ENCODE data around the gene PIM1. TPM values are rescaled to one million over a fixed set of nuclear protein-coding genes. Genes with fewer than 3 reads are reported as not detected.

The PIM1 gene
- total and polyA plus RNA-seq, 9 of the 15 experiments (the other 6 are each of a cell fraction or from before 2014, with no cell fraction given), result 19.0 to 789 (median 212) TPM

DNA sequence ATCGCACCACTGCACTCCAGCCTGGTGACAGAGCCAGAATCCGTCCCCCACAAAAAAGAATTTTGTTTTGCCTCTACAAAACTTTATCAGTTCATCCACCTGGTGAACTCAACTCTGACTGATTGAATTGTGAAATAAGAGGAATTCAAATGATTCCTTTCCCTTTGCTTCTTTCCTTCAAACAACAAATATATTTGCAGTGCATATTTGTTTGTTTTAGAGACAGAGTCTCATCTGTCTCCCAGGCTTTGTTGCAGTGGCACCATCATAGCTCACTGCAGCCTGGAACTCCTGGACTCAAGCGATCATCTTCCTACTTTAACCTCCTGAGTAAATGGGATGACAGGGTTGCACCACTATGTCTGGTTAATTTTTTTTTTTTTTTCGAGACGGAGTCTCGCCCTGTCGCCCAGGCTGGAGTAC lies 23.2 kb upstream of the PIM1 start (continued):
- TF ChIP-seq MAFF (IDR thresholded peaks at IDR 0.05; ENCODE audit: low read length), result no peak
- no peak for TF ChIP-seq PURB (CRISPR knock-in tag; IDR thresholded peaks at IDR 0.05; ENCODE audit: low read depth)
- peak; percentile 44; the same call in 1 of the 2 replicates for TF ChIP-seq SMARCA4 (IDR thresholded peaks at IDR 0.05)
- TF ChIP-seq, protein P1, sequence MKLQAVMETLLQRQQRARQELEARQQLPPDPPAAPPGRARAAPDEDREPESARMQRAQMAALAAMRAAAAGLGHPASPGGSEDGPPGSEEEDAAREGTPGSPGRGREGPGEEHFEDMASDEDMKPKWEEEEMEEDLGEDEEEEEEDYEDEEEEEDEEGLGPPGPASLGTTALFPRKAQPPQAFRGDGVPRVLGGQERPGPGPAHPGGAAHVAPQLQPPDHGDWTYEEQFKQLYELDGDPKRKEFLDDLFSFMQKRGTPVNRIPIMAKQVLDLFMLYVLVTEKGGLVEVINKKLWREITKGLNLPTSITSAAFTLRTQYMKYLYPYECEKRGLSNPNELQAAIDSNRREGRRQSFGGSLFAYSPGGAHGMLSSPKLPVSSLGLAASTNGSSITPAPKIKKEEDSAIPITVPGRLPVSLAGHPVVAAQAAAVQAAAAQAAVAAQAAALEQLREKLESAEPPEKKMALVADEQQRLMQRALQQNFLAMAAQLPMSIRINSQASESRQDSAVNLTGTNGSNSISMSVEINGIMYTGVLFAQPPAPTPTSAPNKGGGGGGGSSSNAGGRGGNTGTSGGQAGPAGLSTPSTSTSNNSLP (IDR thresholded peaks at IDR 0.05; ENCODE audit: borderline replicate concordance, low read depth, low read length), result no peak
- TF ChIP-seq, protein P2, sequence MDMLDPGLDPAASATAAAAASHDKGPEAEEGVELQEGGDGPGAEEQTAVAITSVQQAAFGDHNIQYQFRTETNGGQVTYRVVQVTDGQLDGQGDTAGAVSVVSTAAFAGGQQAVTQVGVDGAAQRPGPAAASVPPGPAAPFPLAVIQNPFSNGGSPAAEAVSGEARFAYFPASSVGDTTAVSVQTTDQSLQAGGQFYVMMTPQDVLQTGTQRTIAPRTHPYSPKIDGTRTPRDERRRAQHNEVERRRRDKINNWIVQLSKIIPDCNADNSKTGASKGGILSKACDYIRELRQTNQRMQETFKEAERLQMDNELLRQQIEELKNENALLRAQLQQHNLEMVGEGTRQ (CRISPR knock-in tag; IDR thresholded peaks at IDR 0.05), result no peak
- no peak for TF ChIP-seq NONO (IDR thresholded peaks at IDR 0.05; ENCODE audit: low read depth in 2 of 2, low read length in 1 of 2)
- TF ChIP-seq SRSF3 (IDR thresholded peaks at IDR 0.05; ENCODE audit: insufficient read depth, low read length), result no peak
- TF ChIP-seq JUNB (CRISPR knock-in tag; conservative IDR thresholded peaks at IDR 0.05), result no peak
- TF ChIP-seq ZNF316 (IDR thresholded peaks at IDR 0.05), result no peak

DNA sequence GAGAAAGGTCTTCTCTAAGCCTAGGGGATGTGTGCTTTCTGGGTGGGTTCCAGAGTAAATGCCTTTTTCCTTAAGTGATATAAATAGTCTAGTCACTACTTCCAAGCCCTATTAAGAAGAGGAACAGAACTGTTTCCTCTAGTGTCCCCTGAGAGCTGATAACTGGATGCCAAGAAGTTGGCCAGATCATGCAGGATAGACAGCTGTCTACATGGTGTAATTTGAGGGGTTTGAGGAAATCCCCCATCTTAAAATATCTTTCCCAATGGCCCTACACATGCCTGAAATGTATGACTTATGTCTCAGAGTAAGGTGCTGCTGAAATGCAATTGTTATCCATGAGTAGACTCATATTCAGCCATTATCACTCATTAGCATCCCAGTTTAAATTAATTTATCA lies 20.2 kb upstream of the PIM1 start:
- Histone ChIP-seq H3K27me3 (ENCODE audit: control insufficient read depth in 2 of 2, insufficient read depth in 2 of 2, low read length in 2 of 2) (no peaks in the 10 kb centered on the region), H3K27ac (ENCODE audit: extremely low read depth, low read depth, low read length) (no peak overlapping the region), H3K4me3 (no peak overlapping the region), H3K9me3 (replicated peaks; ENCODE audit: control insufficient read depth, insufficient read depth, low read depth, low read length) (no peaks in the 10 kb centered on the region), H3K4me2 (ENCODE audit: insufficient read depth, low read length) (no peak overlapping the region), H4K20me1 (replicated peaks; ENCODE audit: control insufficient read depth, insufficient read depth, low read length) (no peaks in the 10 kb centered on the region), H3K4me1 (replicated peaks in 1 of 2; ENCODE audit: control insufficient read depth in 2 of 2, insufficient read depth in 2 of 2, low read length in 2 of 2) (peaks cover 0 to 1% of the 10 kb centered on the region in 2 experiments; a peak in 2 of 5 replicates), H2AFZ (ENCODE audit: low read depth, low read length) (no peak overlapping the region), H3K9me1 (ENCODE audit: control insufficient read depth, insufficient read depth, low read length) (no peaks in the 10 kb centered on the region), H3K79me2 (ENCODE audit: control insufficient read depth, insufficient read depth, low read length) (no peaks in the 10 kb centered on the region), H3K9ac (ENCODE audit: insufficient read depth in 1 of 2, low read depth in 2 of 2, low read length in 2 of 2) (no peak overlapping the region), H3K36me3 (ENCODE audit: control insufficient read depth, insufficient read depth, low read length) (no peaks in the 10 kb centered on the region)
- intact Hi-C loops (cut with micrococcal nuclease), result no loop called here
- ATAC-seq (no peak), FAIRE-seq (no peak), DNase-seq (ENCODE audit: extremely low read depth in 1 of 4, low spot score in 3 of 4) (no peak)
- no peak for TF ChIP-seq NFYB (IDR thresholded peaks at IDR 0.05; ENCODE audit: extremely low read depth, insufficient read length)
- no peak for TF ChIP-seq KLF16 (IDR thresholded peaks at IDR 0.05)
- TF ChIP-seq ZNF551 (CRISPR knock-in tag; IDR thresholded peaks at IDR 0.05), result no peak
- TF ChIP-seq ZNF316 (IDR thresholded peaks at IDR 0.05), result no peak
- TF ChIP-seq ZNF354B (CRISPR knock-in tag; IDR thresholded peaks at IDR 0.05), result no peak
- TF ChIP-seq PHF8 (IDR thresholded peaks at IDR 0.05; ENCODE audit: borderline replicate concordance, low read length), result no peak
- TF ChIP-seq ZNF764 (CRISPR knock-in tag; IDR thresholded peaks at IDR 0.05; ENCODE audit: low read depth), result no peak
- TF ChIP-seq BRCA1 (IDR thresholded peaks at IDR 0.05), result no peak
- TF ChIP-seq BRCA1 (CRISPR knock-in tag; IDR thresholded peaks at IDR 0.05), result no peak
- no peak for TF ChIP-seq CSDE1 (IDR thresholded peaks at IDR 0.05)
- TF ChIP-seq ZBED1 (IDR thresholded peaks at IDR 0.05), result no peak
- no peak for TF ChIP-seq U2AF1 (optimal IDR thresholded peaks at IDR 0.05; ENCODE audit: low read depth, low read length)
- no peak for TF ChIP-seq BACH1 (tag; IDR thresholded peaks at IDR 0.05)
- no peak for TF ChIP-seq BRF1 (IDR thresholded peaks at IDR 0.05; ENCODE audit: borderline replicate concordance, extremely low read depth, insufficient read length)
- TF ChIP-seq HDAC8 (tag; IDR thresholded peaks at IDR 0.05), result no peak
- ChIA-PET POLR2A (interaction anchor here (1.1 kb wide), 1 partner anchor 10 kb away, joined by 3 read pairs; no protein-coding TSS in a partner anchor), CTCF (ENCODE audit: low intra/inter-chr PET ratio) (interaction anchor here (0.6 kb wide), 1 partner anchor 12 kb away, joined by 6 read pairs; no protein-coding TSS in a partner anchor)
- in situ Hi-C loops (cut with MboI), result no loop called here
- no TSS peak for BruUV-seq (replicated peaks)
